NCI-H187 (cell line): ENCODE data around the gene OR10A4.
"Not testable (repeated sequence)": the region's sequence is repeated elsewhere in the genome, so short reads cannot be mapped to it uniquely, and the experiment has no call there.

Experiments
- DNase-seq, 2 experiments: peaks; one replicate each; lab custom pipeline; 2025; lab: John Stamatoyannopoulos, UW

OR10A4 gene, protein sequence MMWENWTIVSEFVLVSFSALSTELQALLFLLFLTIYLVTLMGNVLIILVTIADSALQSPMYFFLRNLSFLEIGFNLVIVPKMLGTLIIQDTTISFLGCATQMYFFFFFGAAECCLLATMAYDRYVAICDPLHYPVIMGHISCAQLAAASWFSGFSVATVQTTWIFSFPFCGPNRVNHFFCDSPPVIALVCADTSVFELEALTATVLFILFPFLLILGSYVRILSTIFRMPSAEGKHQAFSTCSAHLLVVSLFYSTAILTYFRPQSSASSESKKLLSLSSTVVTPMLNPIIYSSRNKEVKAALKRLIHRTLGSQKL

GRCh38 chr11:6876325-6876724 is at the start of gene OR10A4:
TSS of gene OR10A4 (plus strand) at chr11:6876625. CDS start at chr11:6876648, 23 bp downstream.
- no peak for DNase-seq

- DNase-seq, result no peak
These were observed 48.3 kb upstream of the OR10A4 start for GRCh38 chr11:6828103-6828502.

- no peak for DNase-seq
These were observed 43.1 kb upstream of the OR10A4 start for GRCh38 chr11:6833356-6833755.

DNA sequence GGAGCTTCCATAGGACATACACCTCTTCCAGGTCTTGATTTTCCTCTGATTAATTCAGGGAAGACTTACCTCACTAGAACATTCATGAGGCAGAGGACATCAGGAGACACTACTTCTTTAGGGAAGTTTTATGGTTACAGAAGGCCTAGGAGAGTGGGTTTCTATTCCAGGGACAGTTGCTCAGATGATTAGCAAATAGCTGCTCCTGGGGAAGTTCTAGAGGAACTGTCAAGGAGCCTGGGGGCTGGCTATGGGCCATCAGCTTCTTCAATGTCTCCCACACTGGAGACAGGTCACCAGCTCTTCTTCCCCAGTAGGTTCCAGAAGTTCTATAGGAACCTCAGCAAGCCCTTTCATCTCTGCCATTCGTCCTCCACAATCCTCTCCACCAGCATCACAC is 42.4 kb upstream of the OR10A4 start:
- no peak for DNase-seq

- DNase-seq, result no peak
These were observed 34.7 kb upstream of the OR10A4 start for GRCh38 chr11:6841694-6842093.

DNA sequence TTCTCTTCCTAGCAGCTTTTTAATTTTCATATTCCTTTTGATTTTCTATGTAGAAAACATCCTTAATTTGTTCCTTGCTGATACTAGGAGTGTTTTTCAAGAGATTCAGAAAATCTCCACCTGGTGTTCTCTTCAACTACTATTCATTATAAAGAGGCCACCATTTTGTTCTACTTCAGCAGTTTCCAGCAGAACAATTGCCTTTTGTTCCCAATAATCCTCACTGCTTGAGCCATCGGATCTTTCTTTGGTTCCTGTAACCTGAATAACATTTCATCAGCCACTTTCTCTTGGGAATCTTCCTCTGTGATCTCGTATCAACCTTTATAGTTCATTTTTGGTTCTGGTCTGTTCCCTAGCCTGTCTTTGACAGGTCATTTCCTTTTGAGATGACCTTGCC is 32.8 kb upstream of the OR10A4 start:
- DNase-seq, result no peak

DNA sequence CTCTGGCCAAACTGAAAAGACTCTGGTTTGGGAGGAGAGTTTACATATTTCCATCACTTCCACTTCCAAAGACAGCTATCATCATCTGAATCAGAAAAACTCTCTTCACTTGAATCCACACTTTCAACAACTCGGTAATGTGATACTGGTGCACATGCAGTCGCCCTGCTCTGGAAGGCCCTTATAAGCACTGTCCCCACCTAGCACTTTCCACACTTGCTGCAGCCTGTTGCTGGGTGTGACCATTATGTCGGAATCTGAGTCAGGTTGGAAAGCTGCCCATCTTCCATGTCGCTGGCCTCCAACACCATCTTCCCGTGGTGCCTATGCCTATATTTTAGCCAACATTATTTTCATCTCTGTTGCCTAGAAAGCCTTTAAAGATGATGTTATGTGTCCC is 32.1 kb upstream of the OR10A4 start:
- no peak for DNase-seq

GRCh38 chr11:6845383-6845782 is 31.0 kb upstream of the OR10A4 start, which contains the start of gene OR10A5:
TSS of gene OR10A5 (plus strand) at chr11:6845683. CDS start at chr11:6845683, 0 bp downstream.
- no peak for DNase-seq

- DNase-seq, result no peak
These were observed 25.9 kb upstream of the OR10A4 start for GRCh38 chr11:6850526-6850925.

- DNase-seq, result not testable (repeated sequence)
These were observed 21.6 kb upstream of the OR10A4 start for GRCh38 chr11:6854801-6855200.

GRCh38 chr11:6855971-6856541 is 20.4 kb upstream of the OR10A4 start:
- no peak for DNase-seq

DNA sequence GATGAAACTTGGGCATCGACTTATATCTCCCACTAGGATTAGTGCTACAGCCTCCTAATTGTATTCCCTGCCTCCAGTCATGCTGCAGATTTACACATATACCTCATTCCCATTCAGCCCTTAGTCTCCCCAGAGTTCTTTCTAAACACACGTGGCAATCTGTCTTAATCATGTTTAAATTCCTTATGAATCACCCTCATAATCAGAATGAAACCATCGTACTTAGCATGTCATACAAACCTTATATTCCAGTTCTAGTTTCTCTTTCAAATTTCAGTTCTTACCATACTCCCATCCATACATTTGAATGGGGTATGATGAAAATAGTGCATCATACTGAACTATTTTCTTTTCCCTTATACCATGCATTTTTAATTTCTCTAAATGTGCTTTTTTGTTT is 19.6 kb upstream of the OR10A4 start:
- no peak for DNase-seq

DNA sequence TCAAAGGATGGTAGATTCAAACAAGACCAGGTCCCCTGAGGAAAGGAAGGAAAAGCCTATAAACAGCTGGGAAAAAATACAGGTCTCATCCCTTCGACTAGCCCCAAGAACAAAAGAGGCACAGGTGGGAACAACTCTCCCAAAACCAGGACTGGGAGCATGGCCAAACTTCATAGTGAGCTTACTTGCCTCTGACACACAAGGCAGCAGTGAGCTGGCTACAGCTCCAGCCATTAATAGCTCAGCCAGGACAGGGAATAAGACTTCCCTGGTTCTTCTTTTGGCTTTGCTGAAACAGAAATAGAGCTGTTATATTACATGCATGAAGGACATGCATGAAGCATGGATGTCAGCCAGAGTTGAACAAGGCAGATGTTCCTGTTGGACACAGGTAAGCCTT is 13.5 kb upstream of the OR10A4 start, which contains the start of gene OR10A2:
TSS of gene OR10A2 (plus strand) at position 97 of the 400 bp plus-strand sequence. CDS start 6,698 bp downstream, outside the sequence.
- DNase-seq, result no peak

DNA sequence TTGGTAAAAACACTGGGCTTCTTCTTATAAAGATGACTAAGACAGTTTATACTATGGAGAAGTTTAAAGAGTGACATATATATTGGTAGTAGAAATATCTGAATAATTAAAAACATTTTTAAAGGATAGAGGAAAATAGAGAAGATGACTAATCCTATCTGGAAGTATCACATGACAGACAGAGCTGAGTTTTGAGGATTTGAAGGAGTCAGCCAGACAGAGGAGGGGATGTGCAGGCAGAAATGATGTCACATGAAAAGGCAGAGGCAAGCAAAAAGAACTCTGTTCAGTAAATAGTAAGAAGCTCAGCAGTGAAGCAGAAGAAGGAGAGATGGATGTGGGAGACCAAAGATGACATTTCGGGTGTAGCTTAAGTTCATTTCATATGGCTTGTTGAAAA is 12.0 kb upstream of the OR10A4 start:
- DNase-seq, result no peak

DNA sequence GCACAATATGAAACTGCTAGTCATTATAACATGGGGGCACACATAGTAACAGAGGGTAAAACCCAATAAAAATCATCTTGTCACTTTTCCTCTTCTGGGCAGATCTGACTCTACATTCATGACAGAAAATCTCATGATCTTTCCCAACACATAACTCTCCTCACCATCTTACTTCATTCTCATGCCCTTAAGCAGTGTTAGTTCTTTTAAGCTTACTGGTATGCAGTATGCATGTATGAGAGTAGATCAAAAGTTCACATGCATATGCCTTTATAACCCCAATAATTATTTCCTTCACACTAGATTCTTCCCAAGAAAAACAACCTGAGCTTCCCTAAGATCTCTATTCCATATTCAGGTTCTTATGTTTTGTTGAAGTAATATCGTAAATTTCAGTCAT is 5.1 kb upstream of the OR10A4 start:
- DNase-seq, result no peak

GRCh38 chr11:6875761-6876160 is 664 bp upstream of the OR10A4 start:
- no peak for DNase-seq

GRCh38 chr11:6876914-6877313 is 489 bp downstream of the OR10A4 start:
- no peak for DNase-seq

DNA sequence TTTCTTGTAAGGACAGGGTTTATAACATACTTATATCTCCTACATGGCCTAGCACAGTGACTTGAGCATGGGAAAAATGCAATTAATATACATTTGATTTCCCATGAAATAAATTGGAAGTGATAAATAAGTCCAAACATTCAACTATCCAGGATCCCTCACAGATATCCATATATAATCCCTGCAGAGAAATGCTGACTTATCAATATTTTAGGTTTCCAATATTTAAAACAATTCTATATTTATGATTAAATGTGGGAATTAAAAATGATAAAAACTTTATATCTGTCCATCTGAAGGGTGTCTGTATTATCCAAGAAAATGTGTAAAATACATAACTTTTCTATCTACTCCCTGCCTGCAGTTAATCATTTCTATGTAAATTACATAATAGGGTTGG is 6.3 kb downstream of the OR10A4 start:
- no peak for DNase-seq

- not testable (repeated sequence) for DNase-seq
These were observed 11.3 kb downstream of the OR10A4 start for GRCh38 chr11:6887711-6888110.

DNA sequence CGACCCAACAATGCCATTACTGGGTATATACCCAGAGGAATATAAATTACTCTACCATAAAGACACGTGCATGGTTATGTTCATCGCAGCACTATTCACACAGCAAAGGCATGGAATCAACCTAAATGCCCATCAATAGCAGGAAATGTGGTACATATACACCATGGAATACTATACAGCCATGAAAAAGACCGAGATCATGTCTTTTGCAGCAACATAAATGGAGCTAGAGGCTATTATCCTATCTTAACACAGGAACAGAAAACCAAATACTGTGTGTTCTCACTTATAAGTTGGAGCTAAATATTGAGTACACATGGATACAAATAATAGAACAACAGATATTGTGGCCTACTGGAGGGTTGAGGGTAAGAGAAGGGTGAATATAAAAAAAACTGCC is 12.4 kb downstream of the OR10A4 start:
- no peak for DNase-seq

GRCh38 chr11:6889835-6890234 is 13.4 kb downstream of the OR10A4 start:
- DNase-seq, result no peak

GRCh38 chr11:6892400-6892799 is 16.0 kb downstream of the OR10A4 start, which contains the start of gene OR2D2:
TSS of gene OR2D2 (minus strand) at chr11:6892500. CDS start at chr11:6892500, 0 bp downstream.
- DNase-seq, result no peak

- no peak for DNase-seq
These were observed 17.7 kb downstream of the OR10A4 start for GRCh38 chr11:6894097-6894496.

GRCh38 chr11:6895010-6895409 is 18.6 kb downstream of the OR10A4 start:
- no peak for DNase-seq
